Measurements from ENCODE around the gene SEMA3E. TPM values are rescaled to one million over a fixed set of nuclear protein-coding genes. Genes with fewer than 3 reads are reported as not detected.

SEMA3E gene
- total RNA-seq, 1 experiment from 2014 or later, result 2.5 TPM

DNA sequence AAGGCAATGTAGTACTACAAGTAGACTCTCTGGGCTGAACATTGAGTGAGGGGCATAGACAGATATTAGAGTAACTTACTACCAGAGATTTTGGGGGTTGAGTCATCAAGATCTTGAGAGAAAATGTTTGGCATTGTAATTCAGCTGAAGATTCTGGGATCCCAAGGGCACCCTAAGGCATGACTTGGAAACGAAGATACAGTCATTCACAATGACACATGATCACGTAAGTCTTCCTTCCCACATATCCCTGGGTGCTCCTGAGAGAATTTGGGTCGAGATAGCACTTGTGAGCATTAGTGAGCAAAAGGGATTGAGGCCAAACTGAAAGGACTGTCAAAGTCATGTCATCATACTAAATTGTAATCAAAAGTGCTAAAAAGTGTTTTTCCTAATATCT lies 293.8 kb downstream of the SEMA3E start (continued):
- TF ChIP-seq, protein P1, sequence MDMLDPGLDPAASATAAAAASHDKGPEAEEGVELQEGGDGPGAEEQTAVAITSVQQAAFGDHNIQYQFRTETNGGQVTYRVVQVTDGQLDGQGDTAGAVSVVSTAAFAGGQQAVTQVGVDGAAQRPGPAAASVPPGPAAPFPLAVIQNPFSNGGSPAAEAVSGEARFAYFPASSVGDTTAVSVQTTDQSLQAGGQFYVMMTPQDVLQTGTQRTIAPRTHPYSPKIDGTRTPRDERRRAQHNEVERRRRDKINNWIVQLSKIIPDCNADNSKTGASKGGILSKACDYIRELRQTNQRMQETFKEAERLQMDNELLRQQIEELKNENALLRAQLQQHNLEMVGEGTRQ (CRISPR knock-in tag; IDR thresholded peaks at IDR 0.05), result no peak
- TF ChIP-seq, protein P2, sequence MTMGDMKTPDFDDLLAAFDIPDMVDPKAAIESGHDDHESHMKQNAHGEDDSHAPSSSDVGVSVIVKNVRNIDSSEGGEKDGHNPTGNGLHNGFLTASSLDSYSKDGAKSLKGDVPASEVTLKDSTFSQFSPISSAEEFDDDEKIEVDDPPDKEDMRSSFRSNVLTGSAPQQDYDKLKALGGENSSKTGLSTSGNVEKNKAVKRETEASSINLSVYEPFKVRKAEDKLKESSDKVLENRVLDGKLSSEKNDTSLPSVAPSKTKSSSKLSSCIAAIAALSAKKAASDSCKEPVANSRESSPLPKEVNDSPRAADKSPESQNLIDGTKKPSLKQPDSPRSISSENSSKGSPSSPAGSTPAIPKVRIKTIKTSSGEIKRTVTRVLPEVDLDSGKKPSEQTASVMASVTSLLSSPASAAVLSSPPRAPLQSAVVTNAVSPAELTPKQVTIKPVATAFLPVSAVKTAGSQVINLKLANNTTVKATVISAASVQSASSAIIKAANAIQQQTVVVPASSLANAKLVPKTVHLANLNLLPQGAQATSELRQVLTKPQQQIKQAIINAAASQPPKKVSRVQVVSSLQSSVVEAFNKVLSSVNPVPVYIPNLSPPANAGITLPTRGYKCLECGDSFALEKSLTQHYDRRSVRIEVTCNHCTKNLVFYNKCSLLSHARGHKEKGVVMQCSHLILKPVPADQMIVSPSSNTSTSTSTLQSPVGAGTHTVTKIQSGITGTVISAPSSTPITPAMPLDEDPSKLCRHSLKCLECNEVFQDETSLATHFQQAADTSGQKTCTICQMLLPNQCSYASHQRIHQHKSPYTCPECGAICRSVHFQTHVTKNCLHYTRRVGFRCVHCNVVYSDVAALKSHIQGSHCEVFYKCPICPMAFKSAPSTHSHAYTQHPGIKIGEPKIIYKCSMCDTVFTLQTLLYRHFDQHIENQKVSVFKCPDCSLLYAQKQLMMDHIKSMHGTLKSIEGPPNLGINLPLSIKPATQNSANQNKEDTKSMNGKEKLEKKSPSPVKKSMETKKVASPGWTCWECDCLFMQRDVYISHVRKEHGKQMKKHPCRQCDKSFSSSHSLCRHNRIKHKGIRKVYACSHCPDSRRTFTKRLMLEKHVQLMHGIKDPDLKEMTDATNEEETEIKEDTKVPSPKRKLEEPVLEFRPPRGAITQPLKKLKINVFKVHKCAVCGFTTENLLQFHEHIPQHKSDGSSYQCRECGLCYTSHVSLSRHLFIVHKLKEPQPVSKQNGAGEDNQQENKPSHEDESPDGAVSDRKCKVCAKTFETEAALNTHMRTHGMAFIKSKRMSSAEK (CRISPR knock-in tag; IDR thresholded peaks at IDR 0.05; ENCODE audit: borderline replicate concordance), result no peak
- TF ChIP-seq, protein P3, sequence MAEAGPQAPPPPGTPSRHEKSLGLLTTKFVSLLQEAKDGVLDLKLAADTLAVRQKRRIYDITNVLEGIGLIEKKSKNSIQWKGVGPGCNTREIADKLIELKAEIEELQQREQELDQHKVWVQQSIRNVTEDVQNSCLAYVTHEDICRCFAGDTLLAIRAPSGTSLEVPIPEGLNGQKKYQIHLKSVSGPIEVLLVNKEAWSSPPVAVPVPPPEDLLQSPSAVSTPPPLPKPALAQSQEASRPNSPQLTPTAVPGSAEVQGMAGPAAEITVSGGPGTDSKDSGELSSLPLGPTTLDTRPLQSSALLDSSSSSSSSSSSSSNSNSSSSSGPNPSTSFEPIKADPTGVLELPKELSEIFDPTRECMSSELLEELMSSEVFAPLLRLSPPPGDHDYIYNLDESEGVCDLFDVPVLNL (CRISPR knock-in tag; IDR thresholded peaks at IDR 0.05; ENCODE audit: borderline replicate concordance, low read depth), result no peak
- no peak for TF ChIP-seq TCF7 (CRISPR knock-in tag; IDR thresholded peaks at IDR 0.05; ENCODE audit: low read depth)

DNA sequence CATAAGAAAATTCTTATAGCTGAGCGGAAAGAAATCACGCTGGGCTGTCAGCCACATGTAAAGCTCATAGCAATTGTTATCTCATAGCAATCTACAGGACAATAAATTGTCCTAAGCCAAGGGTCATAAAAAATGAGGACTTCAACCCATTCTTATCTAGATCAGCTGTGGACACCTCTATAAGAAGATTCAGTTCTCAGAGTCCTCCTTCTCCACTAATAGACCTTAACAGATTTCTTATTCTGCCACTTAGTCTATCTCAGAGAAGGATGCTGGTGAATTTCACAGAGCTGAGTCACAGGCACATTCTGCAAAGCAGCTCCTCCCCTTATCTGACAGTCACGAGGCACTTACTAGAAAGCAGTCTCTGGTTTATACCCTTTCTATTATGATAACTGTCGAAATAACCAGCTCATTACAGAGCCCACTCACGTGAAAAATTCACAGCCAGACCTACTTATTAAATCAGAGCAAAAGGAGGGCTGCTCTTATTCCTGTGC lies 300.9 kb downstream of the SEMA3E start:
- ATAC-seq, result peak; percentile 36; the same call in 1 of the 2 replicates
- ChIA-PET POLR2A (interaction anchor here (0.6 to 1.2 kb wide), 2 partner anchors 12 to 186 kb away, joined by 3 read pairs; no protein-coding TSS in a partner anchor), CTCF (interaction anchor here (0.9 kb wide), 1 partner anchor 13 kb away, joined by 3 read pairs; no protein-coding TSS in a partner anchor)
- H3K27me3 Mint-ChIP-seq (ENCODE audit: low read depth), result no peaks in the 10 kb centered on the region
- H3K9me3 Mint-ChIP-seq, result peaks cover 37% of the 10 kb centered on the region
- TF ChIP-seq CREB1 (CRISPR knock-in tag; IDR thresholded peaks at IDR 0.05) (no peak), FOXP1 (CRISPR knock-in tag; IDR thresholded peaks at IDR 0.05; ENCODE audit: borderline replicate concordance) (no peak), NFE2L1 (CRISPR knock-in tag; IDR thresholded peaks at IDR 0.05) (no peak)
- TF ChIP-seq, protein P4, sequence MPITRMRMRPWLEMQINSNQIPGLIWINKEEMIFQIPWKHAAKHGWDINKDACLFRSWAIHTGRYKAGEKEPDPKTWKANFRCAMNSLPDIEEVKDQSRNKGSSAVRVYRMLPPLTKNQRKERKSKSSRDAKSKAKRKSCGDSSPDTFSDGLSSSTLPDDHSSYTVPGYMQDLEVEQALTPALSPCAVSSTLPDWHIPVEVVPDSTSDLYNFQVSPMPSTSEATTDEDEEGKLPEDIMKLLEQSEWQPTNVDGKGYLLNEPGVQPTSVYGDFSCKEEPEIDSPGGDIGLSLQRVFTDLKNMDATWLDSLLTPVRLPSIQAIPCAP (CRISPR knock-in tag; IDR thresholded peaks at IDR 0.05), result no peak
- H3K27ac Mint-ChIP-seq, result no peak overlapping the region
- no peak for DNase-seq (ENCODE audit: low spot score)
- H3K36me3 Mint-ChIP-seq, result no peaks in the 10 kb centered on the region
- no peak overlapping the region for H3K4me3 Mint-ChIP-seq
- no peaks in the 10 kb centered on the region for H3K4me1 Mint-ChIP-seq

DNA sequence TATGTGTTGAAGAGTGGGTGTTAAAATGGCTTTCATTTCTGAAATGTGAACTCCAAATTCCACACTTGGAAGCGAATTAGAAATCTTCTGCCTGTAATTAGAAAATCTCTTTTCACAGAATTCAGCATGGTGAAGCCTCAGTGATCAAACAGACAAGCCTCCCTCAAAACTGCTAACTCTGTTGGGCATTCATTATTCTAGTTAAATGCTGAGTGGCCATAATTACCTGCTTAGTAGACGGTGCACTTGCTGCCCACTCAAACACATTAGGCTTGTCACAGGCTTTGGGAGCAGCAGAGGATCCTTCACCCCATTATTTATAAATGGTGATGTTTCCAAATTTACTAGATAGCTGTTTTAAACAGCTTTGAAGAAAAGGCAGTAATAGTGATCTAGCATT lies 309.0 kb downstream of the SEMA3E start:
- CTCF ChIA-PET, result no interaction called here
- H3K27me3 Mint-ChIP-seq (ENCODE audit: low read depth), result no peaks in the 10 kb centered on the region
- H3K4me1 Mint-ChIP-seq, result 0 out of 2 replicates have a peak, but pooled peaks cover 4% of the 10 kb centered on the region
- ATAC-seq, result no peak
- no peaks in the 10 kb centered on the region for H3K36me3 Mint-ChIP-seq
- no peak overlapping the region for H3K4me3 Mint-ChIP-seq
- H3K9me3 Mint-ChIP-seq, result peaks cover 15% of the 10 kb centered on the region
- DNase-seq (ENCODE audit: low spot score), result no peak
- H3K27ac Mint-ChIP-seq, result no peak overlapping the region
- POLR2A ChIA-PET, result no interaction called here
- no peak for TF ChIP-seq FOXJ3 (CRISPR knock-in tag; IDR thresholded peaks at IDR 0.05; ENCODE audit: borderline replicate concordance)
- no peak for TF ChIP-seq GABPB1 (CRISPR knock-in tag; IDR thresholded peaks at IDR 0.05)
- no peak for TF ChIP-seq ZNF423 (CRISPR knock-in tag; IDR thresholded peaks at IDR 0.05)
- no peak for TF ChIP-seq JUN (CRISPR knock-in tag; IDR thresholded peaks at IDR 0.05)
- TF ChIP-seq, protein P3 (CRISPR knock-in tag; IDR thresholded peaks at IDR 0.05; ENCODE audit: borderline replicate concordance, low read depth), result no peak
- TF ChIP-seq TCF7 (CRISPR knock-in tag; IDR thresholded peaks at IDR 0.05; ENCODE audit: low read depth), result no peak
- TF ChIP-seq ZNF671 (CRISPR knock-in tag; IDR thresholded peaks at IDR 0.05), result no peak
- no peak for TF ChIP-seq RORB (CRISPR knock-in tag; IDR thresholded peaks at IDR 0.05)
- TF ChIP-seq ZNF416 (CRISPR knock-in tag; IDR thresholded peaks at IDR 0.05), result no peak
- TF ChIP-seq ESRRA (CRISPR knock-in tag; IDR thresholded peaks at IDR 0.05; ENCODE audit: borderline replicate concordance), result no peak
